Fibroblast of skin of back (primary cell): Measurements from ENCODE around the gene ALG1.
"Not testable (repeated sequence)": the region's sequence is repeated elsewhere in the genome, so short reads cannot be mapped to it uniquely, and the experiment has no call there.

Experiments
- DNase-seq: peaks from one replicate; pipeline ENCODE4 v3.0.0-alpha.2; 2013

Gene ALG1

DNA sequence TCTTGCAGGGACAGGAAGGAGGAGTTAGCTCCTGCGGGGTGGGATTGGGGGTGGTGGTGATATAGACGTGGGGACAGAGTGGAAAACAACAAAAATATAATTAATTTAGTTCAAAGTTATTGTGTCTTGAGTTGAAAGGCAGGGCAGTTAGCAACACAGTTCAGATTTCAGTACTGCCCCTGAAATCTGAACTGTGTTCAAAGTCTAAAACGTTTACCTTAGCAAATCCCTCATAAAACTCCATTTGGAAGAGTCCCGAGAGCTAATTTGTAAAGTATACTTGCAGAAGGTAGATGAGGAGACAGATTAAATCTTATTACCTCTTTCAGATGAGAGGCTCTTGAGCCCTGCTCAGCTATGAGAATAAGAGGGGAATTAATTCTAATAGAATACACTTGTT, 27.5 kb downstream of the ALG1 start:
- DNase-seq = not testable (repeated sequence)

DNA sequence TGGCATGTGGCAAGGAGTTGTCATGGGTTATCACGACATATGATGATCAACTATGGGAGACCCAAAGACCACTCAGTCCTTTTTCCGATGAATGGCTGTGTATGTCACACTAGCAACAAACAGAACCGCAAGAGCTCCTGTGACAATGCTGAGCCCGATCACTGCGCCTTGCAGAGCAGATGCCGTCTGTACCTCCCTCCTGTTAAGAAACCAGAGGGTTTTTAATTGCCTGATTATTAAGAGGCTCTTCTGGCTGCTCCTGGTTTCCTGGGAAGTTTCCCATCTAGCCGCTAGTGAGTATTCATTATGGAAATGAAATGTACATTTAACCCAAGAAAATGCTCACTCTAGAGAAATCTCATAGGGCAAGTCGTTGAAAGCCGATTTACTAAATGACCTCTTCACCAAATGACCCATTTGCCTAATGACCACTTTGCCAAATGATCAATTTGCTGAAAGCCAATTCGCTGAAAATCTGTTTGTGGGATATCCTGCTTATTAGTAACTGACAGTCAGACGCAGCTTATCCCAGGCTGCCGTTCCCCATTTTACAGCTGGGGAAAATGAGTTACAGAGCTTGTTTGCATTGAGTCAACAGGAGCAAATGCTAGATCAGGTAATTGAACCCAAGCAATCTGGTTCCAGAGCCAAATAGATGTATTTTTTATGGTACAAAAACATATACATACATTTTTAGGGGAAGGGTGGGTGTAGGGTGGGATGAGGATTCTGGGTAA, 31.8 kb downstream of the ALG1 start:
- not testable (repeated sequence) for DNase-seq

DNA sequence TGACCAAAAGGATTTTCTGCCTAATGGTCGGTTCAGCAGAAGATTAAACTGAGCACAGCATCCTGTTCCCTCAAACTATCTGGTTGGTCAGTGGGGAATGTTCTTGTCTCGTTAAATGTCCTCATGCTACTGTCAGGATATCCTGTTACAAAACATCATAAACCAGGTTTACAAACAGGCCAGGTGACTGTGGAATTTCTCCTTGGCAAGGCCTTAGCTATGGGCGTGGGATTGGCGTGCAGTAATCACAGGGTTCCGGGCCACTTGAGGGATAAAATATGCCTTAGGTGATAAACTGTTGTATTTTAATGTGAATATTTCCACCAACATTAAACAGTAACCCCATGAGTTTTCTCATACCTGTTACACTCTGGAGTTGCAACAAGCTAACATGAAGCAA, 33.4 kb downstream of the ALG1 start:
- not testable (repeated sequence) for DNase-seq

DNA sequence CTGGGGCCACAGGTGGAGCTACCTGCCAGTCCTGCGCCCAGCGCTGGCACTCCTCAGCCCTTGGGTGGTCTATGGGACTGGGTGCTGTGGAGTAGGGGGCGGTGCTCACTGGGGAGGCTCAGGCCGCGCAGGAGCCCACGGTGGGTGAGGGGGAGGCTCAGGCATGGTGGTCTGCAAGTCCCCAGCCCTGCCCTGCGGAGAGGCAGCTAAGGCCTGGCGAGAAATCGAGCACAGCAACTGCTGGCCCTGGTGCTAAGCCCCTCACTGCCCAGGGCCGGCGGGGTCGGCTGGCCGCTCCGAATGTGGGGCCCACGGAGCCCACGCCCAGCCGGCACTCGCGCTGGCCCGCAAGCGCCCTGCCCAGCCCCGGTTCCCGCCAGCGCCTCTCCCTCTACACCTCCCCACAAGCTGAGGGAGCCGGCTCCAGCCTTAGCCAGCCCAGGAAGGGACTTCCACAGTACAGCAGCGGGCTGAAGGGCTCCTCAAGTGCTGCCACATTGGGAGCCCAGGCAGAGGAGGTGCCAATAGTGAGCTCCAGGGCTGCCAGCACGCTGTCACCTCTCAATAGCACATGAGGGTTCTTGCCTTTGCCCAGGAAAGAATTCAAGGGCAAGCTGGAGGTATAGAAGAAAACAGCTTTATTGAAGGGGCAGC, 37.0 kb downstream of the ALG1 start:
- DNase-seq = no peak

DNA sequence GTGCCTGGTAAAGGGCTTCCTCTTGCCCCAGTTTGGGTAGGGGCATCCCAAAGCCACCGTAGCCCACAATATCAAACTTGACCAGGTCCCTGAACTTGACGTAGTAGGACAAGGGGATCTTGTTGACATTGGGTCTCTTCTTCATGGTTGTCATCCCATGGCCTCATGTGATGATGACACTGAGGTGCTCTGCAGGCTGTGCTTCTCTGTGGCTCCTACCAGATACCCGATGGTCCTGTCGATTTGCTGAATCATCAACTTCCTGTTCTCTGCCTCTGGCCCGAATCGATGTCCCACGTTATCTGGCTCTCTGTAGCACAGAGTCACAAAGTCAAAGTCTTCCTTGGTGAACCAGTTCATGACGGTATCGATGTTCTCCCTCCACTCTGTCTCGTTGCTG, 39.3 kb downstream of the ALG1 start:
- not testable (repeated sequence) for DNase-seq

DNA sequence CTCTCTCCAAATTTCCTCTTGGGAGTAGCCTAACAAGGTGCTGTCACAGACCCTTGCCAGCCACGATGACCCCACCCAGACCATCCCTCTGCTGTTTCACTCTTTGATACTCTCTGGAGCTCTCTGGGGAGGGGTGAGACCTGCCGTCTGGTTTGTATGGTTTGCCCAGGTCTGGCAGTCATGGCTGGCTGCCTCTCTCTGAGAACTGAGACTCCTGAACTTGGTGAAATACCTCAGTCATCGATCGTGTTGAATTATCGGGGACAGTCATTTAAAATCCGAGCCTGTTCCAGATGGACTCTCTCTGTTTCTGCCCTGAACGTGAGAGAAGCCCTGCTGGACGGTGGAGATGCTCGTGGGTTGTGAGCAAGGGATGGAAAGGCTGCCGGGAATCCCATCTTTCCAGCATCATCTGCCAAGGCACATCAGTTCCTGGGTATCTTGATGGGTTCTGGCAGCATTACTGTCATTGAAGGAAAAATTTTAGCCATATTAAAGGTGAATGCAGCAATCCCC, 45.2 kb downstream of the ALG1 start:
- not testable (repeated sequence) for DNase-seq

DNA sequence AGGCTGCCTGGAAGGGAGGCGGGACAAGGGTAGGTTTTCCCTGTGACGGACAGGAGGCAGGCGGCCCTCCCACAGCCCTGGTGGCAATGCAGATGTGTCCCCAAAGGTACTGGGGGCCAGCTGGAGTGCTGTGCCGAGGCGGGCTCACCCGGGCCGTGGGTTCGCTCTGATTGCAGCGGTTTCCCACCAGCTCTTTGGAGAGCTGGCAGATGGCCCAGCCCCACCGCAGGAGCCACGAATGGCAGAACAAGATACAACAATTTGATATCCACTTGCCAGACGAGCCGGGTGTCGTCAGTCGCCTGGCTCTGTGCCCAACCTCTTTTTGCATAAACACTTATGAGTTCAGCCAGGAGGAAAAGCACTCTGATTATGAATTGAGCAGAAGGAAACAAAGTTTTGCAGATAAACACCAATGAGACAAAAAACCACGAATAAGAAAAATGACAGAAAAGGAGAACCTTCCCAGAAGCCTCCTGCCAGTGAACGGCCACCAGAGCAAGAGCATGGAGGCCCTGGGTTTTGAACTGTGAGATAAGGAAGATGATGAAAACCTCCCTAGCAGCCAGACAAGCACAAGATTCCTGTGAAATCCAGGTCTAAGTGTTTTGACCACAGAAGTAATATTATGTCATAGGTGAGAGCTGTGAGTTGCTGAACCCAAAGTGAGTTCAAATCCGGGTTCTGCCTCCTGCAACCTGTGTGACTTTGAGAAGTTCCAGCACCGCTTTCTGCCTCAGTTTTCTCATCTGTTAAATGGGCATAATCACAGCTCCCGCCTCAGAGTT, 45.9 kb downstream of the ALG1 start:
- not testable (repeated sequence) for DNase-seq

DNA sequence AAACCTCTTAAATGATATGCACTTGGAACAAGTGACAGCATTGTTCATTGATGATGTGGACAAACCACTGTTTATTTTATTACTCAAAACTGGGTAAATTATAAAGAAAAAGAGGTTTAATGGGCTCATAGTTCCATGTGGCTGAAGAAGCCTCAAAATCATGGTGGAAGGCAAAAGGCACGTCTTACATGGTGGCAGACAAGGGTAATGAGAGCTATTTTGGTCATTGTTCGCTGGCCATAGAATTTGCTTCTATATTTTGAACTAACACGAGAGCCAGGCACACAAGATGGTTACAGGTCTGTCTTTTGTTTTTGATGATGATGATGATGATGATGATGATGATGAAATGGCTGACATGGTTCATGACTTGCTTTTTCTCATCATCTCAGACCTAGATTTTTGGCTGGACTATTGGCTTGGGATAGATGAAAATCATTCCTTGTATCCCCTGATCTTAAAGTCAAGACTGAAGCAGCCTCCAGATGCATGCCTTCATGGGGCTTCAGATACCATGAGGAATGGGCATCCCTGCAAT, 59.9 kb downstream of the ALG1 start:
- DNase-seq = not testable (repeated sequence)

DNA sequence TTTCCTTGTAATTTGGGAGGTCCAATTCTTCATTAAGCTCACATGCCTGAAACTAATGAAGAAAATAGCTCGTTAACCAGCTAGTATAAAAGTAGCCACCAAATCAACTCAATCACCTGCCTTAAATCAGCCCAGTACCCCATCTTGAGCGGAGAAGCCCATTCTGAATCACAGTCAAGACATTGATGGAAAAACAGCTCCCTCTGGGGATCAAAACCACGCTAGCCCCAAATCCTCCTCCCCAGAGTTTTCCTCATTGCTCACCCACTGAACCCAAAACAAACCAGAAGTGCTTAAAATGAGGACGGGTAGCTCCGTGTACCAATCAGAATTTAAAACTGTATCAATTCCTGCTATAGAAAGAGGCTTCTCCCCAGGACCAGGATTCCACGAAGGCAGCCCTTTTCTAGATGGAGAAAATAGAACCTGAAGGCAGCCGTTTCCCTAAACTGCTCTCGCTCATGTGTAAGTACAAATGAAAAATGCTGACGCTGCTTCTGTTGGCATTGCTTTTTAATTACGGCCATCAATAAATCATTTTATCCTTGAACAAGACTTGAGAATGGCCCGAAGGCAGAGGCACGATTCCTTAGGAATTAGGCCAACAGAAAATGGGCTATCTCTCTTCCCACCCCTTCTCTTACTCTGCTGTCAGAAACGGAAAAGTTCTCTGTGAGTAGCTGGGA, 61.4 kb downstream of the ALG1 start:
- DNase-seq = not testable (repeated sequence)

DNA sequence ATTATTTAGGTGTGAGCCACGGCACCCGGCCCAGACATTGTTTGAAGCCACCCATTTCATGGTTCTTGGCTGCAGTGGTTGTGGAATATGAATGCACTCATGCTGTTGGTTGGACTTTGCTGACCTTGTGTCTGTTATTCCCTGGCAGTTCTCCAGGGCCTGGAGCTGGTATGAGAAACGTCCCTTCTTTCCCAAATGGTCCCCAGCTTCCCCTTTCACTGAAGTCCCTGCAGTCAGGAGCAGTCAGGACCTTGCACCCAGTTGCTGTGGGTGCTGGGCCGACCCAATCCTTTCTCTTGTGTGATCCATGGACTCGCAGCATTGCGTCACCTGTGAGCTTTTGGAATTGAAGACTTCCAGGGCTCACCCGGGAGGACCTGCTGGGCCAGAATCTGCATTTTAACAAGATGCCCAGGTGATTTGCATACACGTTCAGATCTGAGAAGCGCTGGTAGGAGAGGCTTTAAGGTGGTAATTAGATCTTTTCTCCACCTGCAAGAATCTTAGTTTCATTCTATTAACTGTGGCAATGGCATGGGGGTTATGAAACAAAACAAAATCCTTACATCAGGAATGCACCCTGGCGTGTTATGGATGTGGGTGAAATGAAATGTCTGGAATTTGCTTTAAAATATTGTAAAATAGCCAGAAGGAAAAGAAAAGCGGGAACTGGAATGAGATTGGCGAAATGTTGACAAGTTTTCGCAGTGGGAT, 63.3 kb downstream of the ALG1 start:
- not testable (repeated sequence) for DNase-seq
